Adrenal gland (tissue), 12 donors: ENCODE data around the gene MPC1L. TPM values are rescaled to one million over a fixed set of nuclear protein-coding genes. Genes with fewer than 3 reads are reported as not detected.

Experiments
- DNase-seq, 7 donors: peaks; one replicate each; pipeline ENCODE4 v3.0.0-alpha.2; 2019 to 2020
- H3K27ac ChIP-seq, 5 donors: fragments of 200-600 bp; sonication (generic) in 4 of 5; 1 replicate in 3 of 5; 2 replicates in 2 of 5; pipeline versions ENCODE4 v1.5.1 to v1.8.0; 2016 to 2020; ENCODE audit warnings: mild to moderate bottlenecking in 1 of 5
- H3K27me3 ChIP-seq: fragments of 200-600 bp; 2 replicates; pipeline ENCODE4 v1.8.0; 2021
- H3K36me3 ChIP-seq, 2 donors: fragments of 200-600 bp; replicated peaks in 1 of 2; 1 replicate in 1 of 2; 2 replicates in 1 of 2; pipeline versions ENCODE4 v1.5.1 to v1.8.0; 2018 to 2022
- H3K4me1 ChIP-seq, 2 donors: fragments of 200-600 bp; replicated peaks in 1 of 2; 1 replicate in 1 of 2; 2 replicates in 1 of 2; pipeline versions ENCODE4 v1.5.1 to v1.8.0; 2018 to 2021
- H3K4me3 ChIP-seq, 4 donors: fragments of 200-600 bp; sonication (generic) in 3 of 4; one replicate each; pipeline ENCODE4 v1.5.1; 2016 to 2018
- H3K9me3 ChIP-seq, 3 donors: fragments of 200-600 bp; sonication (generic) in 1 of 3; replicated peaks in 1 of 3; 1 replicate in 2 of 3; 2 replicates in 1 of 3; pipeline versions ENCODE4 v1.5.1 to v1.8.0; 2016 to 2021
- POLR2A ChIP-seq, 2 donors: fragments of 450-650 bp; IDR thresholded peaks; one replicate each; pipeline ENCODE4 v1.6.1; 2017; ENCODE audit warnings: antibody characterized with exemption in 2 of 2, mild to moderate bottlenecking in 2 of 2, moderate library complexity in 1 of 2
- WGBS, 4 donors: extraction: QIAGEN DNeasy Blood & Tissue Kit in 2 of 4; methylation state at CpG; one replicate each; pipeline versions ENCODE4 v1.1.5 to v1.1.7; 2013 to 2017; 5-methylcytosine and 5-hydroxymethylcytosine counted together
- intact Hi-C, 2 donors: fragments of 100-400 bp; cut with DNase I; formaldehyde crosslinking; loops; one replicate each; pipeline versions ENCODE4 v1.14.1 to v1.15.0; 2022 to 2023
- polyA plus RNA-seq, 3 donors: library from polyadenylated mRNA; stranded (reverse); fragments of 200-250 nt in 2 of 3; fragments of 350-450 nt in 1 of 3; fragmentation: Illumina TruSeq in 1 of 3; extraction: RNeasy Lipid Tissue Mini Kit (QIAGEN cat#74804) in 1 of 3; gene quantifications; one replicate each; pipeline ENCODE4 v1.2.3, GENCODE V29; 2013 to 2014
- total RNA-seq, 9 donors: library from RNA; depleted of rRNA in 4 of 9; stranded (reverse); fragments of >200 nt in 4 of 9; fragments of 120-200 nt in 1 of 9; fragmentation: NEBNext Ultra II Directional in 1 of 9; extraction: Animal tissue kit (Norgen Biotek cat#: 25700) in 1 of 9; gene quantifications; one replicate each; pipeline versions ENCODE4 v1.1.0 to v1.2.4, GENCODE V29; 2013 to 2023
- TF ChIP-seq, protein P1 (sequence below), 6 experiments: fragments of 450-650 bp in 4 of 6; fragments of 200-600 bp in 2 of 6; sonication (generic) in 1 of 6; IDR thresholded peaks; 1 replicate in 5 of 6; 2 replicates in 1 of 6; pipeline versions ENCODE4 v1.5.1 to v1.8.0; 2016 to 2021; ENCODE audit warnings: antibody characterized with exemption in 6 of 6, mild to moderate bottlenecking in 2 of 6, moderate library complexity in 1 of 6
- donor health status: healthy with polysubstance abuse.
- donor health status: Bipolar disorder and iron deficiency.
- donor health status: DM: yes; HTN: yes; CAD: no.
- donor health status: DM: no; HTN: no; CAD: no.
- donor health status: DM: no; HTN: no; CAD: no.
- donor health status: DM: yes; HTN: yes; CAD: no.

MPC1L gene
- total and polyA plus RNA-seq, 12 donors: not detected

DNA sequence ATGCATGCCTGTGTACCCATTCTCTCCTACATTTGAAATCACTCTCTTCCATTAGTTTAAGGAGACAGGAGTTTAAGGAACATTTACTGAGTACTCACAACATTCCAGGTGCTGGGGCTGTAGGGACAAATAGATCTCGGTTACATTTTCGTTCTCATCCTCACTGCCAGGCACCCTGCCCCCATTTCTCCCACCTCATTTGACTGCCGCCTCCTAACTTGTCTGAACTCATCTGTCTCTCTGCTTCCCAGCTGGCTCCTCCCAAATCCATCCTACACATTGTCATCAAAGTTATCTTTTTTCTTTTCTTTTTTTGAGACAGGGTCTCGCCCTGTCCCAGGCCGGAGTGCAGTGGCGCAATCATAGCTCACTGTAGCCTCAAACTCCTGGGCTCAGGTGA lies 19.8 kb upstream of the MPC1L start:
- H3K4me1 ChIP-seq: no peaks in the 10 kb centered on the region
- no peaks in the 10 kb centered on the region for H3K9me3 ChIP-seq
- no peak for DNase-seq
- TF ChIP-seq, protein P1, sequence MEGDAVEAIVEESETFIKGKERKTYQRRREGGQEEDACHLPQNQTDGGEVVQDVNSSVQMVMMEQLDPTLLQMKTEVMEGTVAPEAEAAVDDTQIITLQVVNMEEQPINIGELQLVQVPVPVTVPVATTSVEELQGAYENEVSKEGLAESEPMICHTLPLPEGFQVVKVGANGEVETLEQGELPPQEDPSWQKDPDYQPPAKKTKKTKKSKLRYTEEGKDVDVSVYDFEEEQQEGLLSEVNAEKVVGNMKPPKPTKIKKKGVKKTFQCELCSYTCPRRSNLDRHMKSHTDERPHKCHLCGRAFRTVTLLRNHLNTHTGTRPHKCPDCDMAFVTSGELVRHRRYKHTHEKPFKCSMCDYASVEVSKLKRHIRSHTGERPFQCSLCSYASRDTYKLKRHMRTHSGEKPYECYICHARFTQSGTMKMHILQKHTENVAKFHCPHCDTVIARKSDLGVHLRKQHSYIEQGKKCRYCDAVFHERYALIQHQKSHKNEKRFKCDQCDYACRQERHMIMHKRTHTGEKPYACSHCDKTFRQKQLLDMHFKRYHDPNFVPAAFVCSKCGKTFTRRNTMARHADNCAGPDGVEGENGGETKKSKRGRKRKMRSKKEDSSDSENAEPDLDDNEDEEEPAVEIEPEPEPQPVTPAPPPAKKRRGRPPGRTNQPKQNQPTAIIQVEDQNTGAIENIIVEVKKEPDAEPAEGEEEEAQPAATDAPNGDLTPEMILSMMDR (IDR thresholded peaks at IDR 0.05): no peak
- no peak for TF ChIP-seq POLR2A (IDR thresholded peaks at IDR 0.05)
- peaks cover 0 to 17% of the 10 kb centered on the region in 2 donors for H3K36me3 ChIP-seq
- H3K27ac ChIP-seq: no peak overlapping the region
- intact Hi-C loops: no loop called here
- 88 to 96% (median 93%) methylated on average over 6 of the region's 6 CpGs for WGBS, 4 donors
- no peaks in the 10 kb centered on the region for H3K27me3 ChIP-seq
- no peak overlapping the region for H3K4me3 ChIP-seq

DNA sequence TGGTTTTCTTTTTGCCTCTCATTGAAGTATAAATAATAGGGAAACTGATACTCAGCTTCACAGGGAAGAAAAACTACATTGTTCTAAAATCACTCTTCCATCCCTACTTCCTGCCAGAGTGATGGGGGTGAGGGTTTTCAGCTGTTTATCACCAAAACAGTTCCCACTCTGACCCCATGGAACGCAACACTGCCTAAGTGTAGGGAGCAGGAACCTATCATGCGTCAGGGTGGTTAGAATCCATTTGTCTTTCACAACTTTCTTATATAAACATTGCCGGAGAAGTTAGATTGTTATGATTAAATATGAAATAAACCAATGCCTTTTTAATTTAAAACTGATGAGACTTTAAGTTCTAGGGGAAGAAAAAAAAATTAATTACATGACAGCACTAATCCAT lies 15.8 kb upstream of the MPC1L start:
- no peak for TF ChIP-seq POLR2A (IDR thresholded peaks at IDR 0.05)
- TF ChIP-seq, protein P1 (IDR thresholded peaks at IDR 0.05): no peak
- Histone ChIP-seq H3K27me3 (peaks cover 6% of the 10 kb centered on the region), H3K36me3 (peaks cover 0 to 3% of the 10 kb centered on the region in 2 donors), H3K4me1 (no peaks in the 10 kb centered on the region), H3K4me3 (no peak overlapping the region), H3K27ac (no peak overlapping the region), H3K9me3 (no peaks in the 10 kb centered on the region)
- DNase-seq: no peak
- intact Hi-C loops: no loop called here
- 79 to 94% (median 87%) methylated on average over 3 of the region's 3 CpGs for WGBS, 4 donors

DNA sequence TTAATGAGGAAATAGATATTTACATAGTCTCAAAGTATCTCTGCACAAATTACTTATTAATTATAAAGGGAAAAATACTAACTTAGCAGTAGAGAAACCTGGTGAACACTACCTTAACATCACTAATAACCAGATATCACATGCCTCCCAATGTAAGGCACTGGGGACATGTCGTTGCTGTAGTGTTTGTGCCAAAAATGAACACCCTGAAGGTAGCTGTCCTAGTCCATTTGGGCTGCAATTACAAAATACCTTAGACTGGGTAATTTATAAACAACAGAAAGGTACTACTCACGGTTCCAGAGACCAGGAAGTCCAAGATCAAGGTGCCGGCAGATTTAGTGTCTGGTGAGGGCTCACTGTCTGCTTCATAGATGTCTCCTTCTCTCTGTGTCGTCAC lies 10.7 kb upstream of the MPC1L start:
- Histone ChIP-seq H3K4me1 (no peaks in the 10 kb centered on the region), H3K27ac (no peak overlapping the region), H3K4me3 (no peak overlapping the region), H3K36me3 (no peaks in the 10 kb centered on the region), H3K9me3 (no peaks in the 10 kb centered on the region), H3K27me3 (peaks cover 6% of the 10 kb centered on the region)
- DNase-seq: no peak
- TF ChIP-seq POLR2A (IDR thresholded peaks at IDR 0.05): no peak
- TF ChIP-seq, protein P1 (IDR thresholded peaks at IDR 0.05): no peak
- intact Hi-C loops: no loop called here
- 62 to 86% (median 66%) methylated on average over 1 to 4 of the region's 4 CpGs for WGBS, 4 donors

DNA sequence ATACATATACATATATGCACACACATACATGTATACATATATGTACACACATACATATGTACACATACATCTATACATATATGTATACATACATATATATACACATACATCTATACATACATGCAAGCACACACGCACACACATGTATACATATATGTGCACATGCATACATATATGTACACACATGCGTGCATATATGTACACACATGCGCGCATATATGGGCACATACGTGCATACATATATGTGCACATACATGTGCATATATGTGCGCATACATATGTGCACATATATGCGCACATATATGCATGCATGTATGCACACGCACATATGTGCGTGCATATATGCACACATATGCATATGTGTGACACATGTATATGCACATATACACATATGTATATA lies 7.3 kb upstream of the MPC1L start:
- Histone ChIP-seq H3K27me3 (no peaks in the 10 kb centered on the region), H3K4me1 (no peaks in the 10 kb centered on the region), H3K4me3 (no peak overlapping the region), H3K9me3 (no peaks in the 10 kb centered on the region), H3K27ac (no peak overlapping the region), H3K36me3 (no peaks in the 10 kb centered on the region)
- WGBS, 4 donors: 73 to 78% (median 74%) methylated on average over 9 of the region's 9 CpGs
- TF ChIP-seq POLR2A (IDR thresholded peaks at IDR 0.05): no peak
- TF ChIP-seq, protein P1 (IDR thresholded peaks at IDR 0.05): no peak
- intact Hi-C loops: no loop called here
- DNase-seq: no peak
